Measurements from ENCODE around the gene BPIFB2.
"Not testable (repeated sequence)": the region's sequence is repeated elsewhere in the genome, so short reads cannot be mapped to it uniquely, and the experiment has no call there.

BPIFB2 gene

DNA sequence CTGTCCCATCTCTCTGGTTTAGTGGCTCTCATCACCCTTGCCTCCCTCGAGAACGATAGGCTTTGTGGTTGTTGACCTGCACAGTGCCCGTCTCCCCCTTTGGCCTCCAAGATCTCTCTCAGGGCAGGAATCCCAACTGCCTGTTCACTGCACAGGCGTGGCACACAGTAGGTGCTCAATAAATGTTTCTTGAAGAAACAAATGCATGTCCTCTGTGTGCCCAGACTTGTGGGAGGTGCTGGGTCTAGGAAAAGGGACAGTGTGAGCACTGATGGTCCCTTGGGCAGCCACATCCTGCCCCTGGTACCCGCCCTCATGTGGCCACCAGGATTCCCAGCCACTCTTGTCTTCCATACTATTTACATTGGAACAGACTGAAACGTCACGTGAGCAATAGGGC, 21.4 kb downstream of the BPIFB2 start:
- H3K4me3 Mint-ChIP-seq = no peak overlapping the region
- H3K27ac Mint-ChIP-seq = no peak overlapping the region
- no peaks in the 10 kb centered on the region for H3K4me1 Mint-ChIP-seq (ENCODE audit: low read depth in 2 of 2)
- no peaks in the 10 kb centered on the region for H3K9me3 Mint-ChIP-seq
- no peak for ATAC-seq (replicated peaks)
- H3K36me3 Mint-ChIP-seq (ENCODE audit: insufficient read depth) = peaks cover 5% of the 10 kb centered on the region
- no peak for DNase-seq
- no peaks in the 10 kb centered on the region for H3K27me3 Mint-ChIP-seq

DNA sequence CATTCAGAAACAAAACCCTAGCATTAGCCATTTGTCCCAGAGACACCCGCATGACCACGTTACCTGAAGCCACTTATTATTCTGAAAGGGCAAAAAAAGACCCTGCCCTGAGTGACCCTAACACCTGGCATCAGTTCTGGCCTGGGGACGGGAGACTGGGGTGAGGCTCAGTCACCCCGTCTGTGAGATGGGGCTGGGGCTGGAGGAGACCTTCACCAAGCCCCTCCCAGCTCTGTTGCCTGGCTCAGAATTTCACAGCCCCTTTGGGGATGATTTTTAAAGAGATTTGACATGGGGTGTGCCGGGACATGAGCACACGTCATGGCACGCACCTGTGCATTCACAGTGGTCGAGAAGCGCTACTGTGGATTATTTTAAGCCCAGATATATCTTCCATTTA, 22.6 kb downstream of the BPIFB2 start:
- H3K9me3 Mint-ChIP-seq = no peaks in the 10 kb centered on the region
- no peaks in the 10 kb centered on the region for H3K4me1 Mint-ChIP-seq (ENCODE audit: low read depth in 2 of 2)
- ATAC-seq (replicated peaks) (no peak), DNase-seq (no peak)
- no peak overlapping the region for H3K4me3 Mint-ChIP-seq
- no peak overlapping the region for H3K27ac Mint-ChIP-seq
- peaks cover 5% of the 10 kb centered on the region for H3K36me3 Mint-ChIP-seq (ENCODE audit: insufficient read depth)
- no peaks in the 10 kb centered on the region for H3K27me3 Mint-ChIP-seq

GRCh38 chr20:33030569-33030968, 23.1 kb downstream of the BPIFB2 start:
- Mint-ChIP-seq H3K27me3 (no peaks in the 10 kb centered on the region), H3K9me3 (no peaks in the 10 kb centered on the region), H3K36me3 (ENCODE audit: insufficient read depth) (peaks cover 5% of the 10 kb centered on the region), H3K4me3 (no peak overlapping the region), H3K27ac (no peak overlapping the region), H3K4me1 (ENCODE audit: low read depth in 2 of 2) (no peaks in the 10 kb centered on the region)
- no peak for DNase-seq
- ATAC-seq (replicated peaks) = no peak

DNA sequence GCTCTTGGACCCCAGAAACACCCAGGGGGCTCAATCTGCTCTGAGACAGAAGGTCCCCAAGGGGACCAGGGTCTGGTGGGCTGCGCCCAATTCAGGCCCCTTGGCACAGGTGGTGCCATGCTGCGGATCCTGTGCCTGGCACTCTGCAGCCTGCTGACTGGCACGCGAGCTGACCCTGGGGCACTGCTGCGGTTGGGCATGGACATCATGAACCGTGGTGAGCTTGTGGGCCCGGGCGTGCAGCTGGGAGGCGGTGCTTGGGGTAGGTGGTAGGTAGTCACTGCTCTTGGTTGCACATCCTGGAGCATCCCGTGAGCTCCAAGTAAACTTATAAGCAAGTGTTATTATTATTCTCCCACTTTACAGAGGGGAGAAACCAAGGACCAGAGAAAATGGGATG, 24.0 kb downstream of the BPIFB2 start, which contains the start of gene BPIFB6:
TSS of gene BPIFB6 (plus strand) at position 118 of the 400 bp plus-strand sequence. CDS start at position 118, 0 bp downstream.
- Mint-ChIP-seq H3K9me3 (no peaks in the 10 kb centered on the region), H3K4me1 (ENCODE audit: low read depth in 2 of 2) (no peaks in the 10 kb centered on the region), H3K4me3 (no peak within 1 kb of the TSS), H3K27ac (no peak within 1 kb of the TSS), H3K36me3 (ENCODE audit: insufficient read depth) (peaks cover 5% of the 10 kb centered on the region), H3K27me3 (no peaks in the 10 kb centered on the region)
- no peak for DNase-seq
- no peak for ATAC-seq (replicated peaks)

DNA sequence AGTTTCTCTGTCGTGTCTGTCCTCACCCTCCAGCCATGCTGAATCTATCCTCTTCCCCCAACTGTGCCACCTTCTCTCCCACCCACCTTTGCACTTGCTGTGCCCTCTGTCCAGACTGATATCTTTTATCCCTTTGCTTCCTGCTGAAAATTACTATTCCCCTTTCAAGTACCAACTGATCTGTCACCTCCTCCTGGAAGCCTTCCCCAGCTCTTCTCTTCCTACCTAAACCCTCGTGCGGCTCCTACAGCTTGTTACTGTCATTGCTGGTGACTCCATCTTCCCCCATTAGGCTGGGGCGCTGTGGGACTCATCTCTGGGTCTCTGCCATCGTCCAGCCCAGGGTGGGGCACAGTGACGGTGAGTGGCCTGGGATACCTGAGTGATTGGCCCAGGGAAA, 25.1 kb downstream of the BPIFB2 start:
- H3K27ac Mint-ChIP-seq = no peak overlapping the region
- peaks cover 5% of the 10 kb centered on the region for H3K36me3 Mint-ChIP-seq (ENCODE audit: insufficient read depth)
- H3K9me3 Mint-ChIP-seq = no peaks in the 10 kb centered on the region
- no peak overlapping the region for H3K4me3 Mint-ChIP-seq
- H3K4me1 Mint-ChIP-seq (ENCODE audit: low read depth in 2 of 2) = no peaks in the 10 kb centered on the region
- H3K27me3 Mint-ChIP-seq = no peaks in the 10 kb centered on the region
- ATAC-seq (replicated peaks) (no peak), DNase-seq (no peak)

DNA sequence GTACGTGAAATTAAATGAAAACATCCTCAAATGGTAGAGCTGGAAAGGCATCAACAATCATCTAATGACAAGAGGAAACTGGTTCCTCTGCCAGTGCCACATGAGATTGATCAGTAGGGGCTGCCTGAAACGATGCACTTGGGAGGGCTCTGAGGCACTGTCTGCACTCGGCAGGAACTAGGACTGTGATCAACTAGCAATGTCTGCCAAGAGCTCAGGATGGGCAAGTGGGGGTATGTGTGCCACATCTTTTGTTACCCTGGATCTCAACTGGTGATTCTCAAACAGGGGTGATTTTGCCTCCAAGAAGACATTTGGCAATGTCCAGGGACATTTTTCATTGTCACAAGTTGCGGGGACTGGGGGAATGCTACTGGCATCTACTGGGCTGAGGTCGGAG, 25.9 kb downstream of the BPIFB2 start:
- ATAC-seq (replicated peaks) (no peak), DNase-seq (no peak)
- Mint-ChIP-seq H3K4me1 (ENCODE audit: low read depth in 2 of 2) (no peaks in the 10 kb centered on the region), H3K27ac (no peak overlapping the region), H3K4me3 (no peak overlapping the region), H3K27me3 (peaks cover 0 to 6% of the 10 kb centered on the region in 2 donors), H3K36me3 (ENCODE audit: insufficient read depth) (peaks cover 5% of the 10 kb centered on the region), H3K9me3 (no peaks in the 10 kb centered on the region)

GRCh38 chr20:33034115-33034514, 26.6 kb downstream of the BPIFB2 start:
- Mint-ChIP-seq H3K27ac (no peak overlapping the region), H3K27me3 (peaks cover 0 to 8% of the 10 kb centered on the region in 2 donors), H3K9me3 (no peaks in the 10 kb centered on the region), H3K36me3 (ENCODE audit: insufficient read depth) (peaks cover 5% of the 10 kb centered on the region), H3K4me3 (no peak overlapping the region), H3K4me1 (ENCODE audit: low read depth in 2 of 2) (no peaks in the 10 kb centered on the region)
- ATAC-seq (replicated peaks) (no peak), DNase-seq (no peak)

DNA sequence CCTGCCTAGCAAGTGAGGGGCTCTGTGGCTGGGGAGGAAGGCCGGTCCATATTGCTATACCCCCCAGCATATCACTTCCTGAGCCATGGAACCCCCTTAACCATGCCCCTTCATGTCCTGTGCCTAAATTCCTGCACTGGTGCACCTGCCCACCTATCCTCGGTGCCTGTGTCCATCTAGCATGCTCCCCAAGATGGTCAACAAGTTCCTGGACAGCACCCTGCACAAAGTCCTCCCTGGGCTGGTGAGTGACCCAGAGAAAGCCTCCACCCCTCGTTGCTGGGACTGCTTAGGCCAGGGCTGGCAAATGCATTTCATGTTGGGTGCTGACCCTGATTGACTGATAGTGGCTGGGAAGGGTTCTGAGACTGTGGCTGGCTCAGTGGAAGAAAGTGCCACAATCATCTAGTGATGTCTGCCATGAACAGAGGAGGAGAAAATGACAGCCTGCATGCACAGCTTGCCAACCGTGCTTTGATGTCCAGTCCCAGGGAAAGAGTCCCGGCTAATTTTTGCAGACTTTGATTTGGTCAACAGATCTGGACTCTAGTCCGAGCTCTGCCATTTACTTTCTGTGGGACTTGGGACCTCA, 27.5 kb downstream of the BPIFB2 start:
- Mint-ChIP-seq H3K4me1 (ENCODE audit: low read depth in 2 of 2) (no peaks in the 10 kb centered on the region), H3K27me3 (peaks cover 0 to 8% of the 10 kb centered on the region in 2 donors), H3K27ac (no peak overlapping the region), H3K36me3 (ENCODE audit: insufficient read depth) (peaks cover 5% of the 10 kb centered on the region), H3K4me3 (no peak overlapping the region), H3K9me3 (no peaks in the 10 kb centered on the region)
- DNase-seq (no peak), ATAC-seq (replicated peaks) (no peak)

DNA sequence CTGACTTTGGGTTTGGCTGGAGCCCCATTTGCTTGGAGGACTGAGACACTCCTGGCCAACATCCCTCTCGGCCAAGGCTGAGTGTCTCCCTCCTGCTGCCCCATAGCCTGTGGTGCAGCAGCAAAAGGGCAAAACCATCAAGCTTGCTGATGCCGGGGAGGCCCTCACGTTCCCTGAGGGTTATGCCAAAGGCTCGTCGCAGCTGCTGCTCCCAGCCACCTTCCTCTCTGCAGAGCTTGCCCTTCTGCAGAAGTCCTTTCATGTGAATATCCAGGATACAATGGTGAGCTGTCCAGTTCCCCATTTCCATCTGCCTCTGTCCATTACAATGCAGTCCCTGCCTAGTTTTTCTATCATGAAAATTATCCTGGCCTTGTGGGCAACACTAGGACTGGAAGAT, 30.0 kb downstream of the BPIFB2 start:
- peaks cover 0 to 8% of the 10 kb centered on the region in 2 donors for H3K27me3 Mint-ChIP-seq
- H3K36me3 Mint-ChIP-seq (ENCODE audit: insufficient read depth) = peaks cover 5% of the 10 kb centered on the region
- ATAC-seq (replicated peaks) (no peak), DNase-seq (no peak)
- H3K9me3 Mint-ChIP-seq = no peaks in the 10 kb centered on the region
- H3K27ac Mint-ChIP-seq = no peak overlapping the region
- H3K4me1 Mint-ChIP-seq (ENCODE audit: low read depth in 2 of 2) = no peaks in the 10 kb centered on the region
- no peak overlapping the region for H3K4me3 Mint-ChIP-seq

GRCh38 chr20:33038243-33038642, 30.7 kb downstream of the BPIFB2 start:
- peaks cover 2% of the 10 kb centered on the region for H3K36me3 Mint-ChIP-seq (ENCODE audit: insufficient read depth)
- no peak overlapping the region for H3K27ac Mint-ChIP-seq
- H3K4me3 Mint-ChIP-seq = no peak overlapping the region

GRCh38 chr20:33042430-33042829, 34.9 kb downstream of the BPIFB2 start:
- Mint-ChIP-seq H3K36me3 (ENCODE audit: insufficient read depth) (no peaks in the 10 kb centered on the region), H3K27ac (no peak overlapping the region)
- ATAC-seq (replicated peaks) = no peak

More at GRCh38 chr20:33038243-33038642, 30.7 kb downstream of the BPIFB2 start:
- Mint-ChIP-seq H3K4me1 (ENCODE audit: low read depth in 2 of 2) (no peaks in the 10 kb centered on the region), H3K27me3 (peaks cover 0 to 8% of the 10 kb centered on the region in 2 donors), H3K9me3 (no peaks in the 10 kb centered on the region)
- DNase-seq (no peak), ATAC-seq (replicated peaks) (no peak)

DNA sequence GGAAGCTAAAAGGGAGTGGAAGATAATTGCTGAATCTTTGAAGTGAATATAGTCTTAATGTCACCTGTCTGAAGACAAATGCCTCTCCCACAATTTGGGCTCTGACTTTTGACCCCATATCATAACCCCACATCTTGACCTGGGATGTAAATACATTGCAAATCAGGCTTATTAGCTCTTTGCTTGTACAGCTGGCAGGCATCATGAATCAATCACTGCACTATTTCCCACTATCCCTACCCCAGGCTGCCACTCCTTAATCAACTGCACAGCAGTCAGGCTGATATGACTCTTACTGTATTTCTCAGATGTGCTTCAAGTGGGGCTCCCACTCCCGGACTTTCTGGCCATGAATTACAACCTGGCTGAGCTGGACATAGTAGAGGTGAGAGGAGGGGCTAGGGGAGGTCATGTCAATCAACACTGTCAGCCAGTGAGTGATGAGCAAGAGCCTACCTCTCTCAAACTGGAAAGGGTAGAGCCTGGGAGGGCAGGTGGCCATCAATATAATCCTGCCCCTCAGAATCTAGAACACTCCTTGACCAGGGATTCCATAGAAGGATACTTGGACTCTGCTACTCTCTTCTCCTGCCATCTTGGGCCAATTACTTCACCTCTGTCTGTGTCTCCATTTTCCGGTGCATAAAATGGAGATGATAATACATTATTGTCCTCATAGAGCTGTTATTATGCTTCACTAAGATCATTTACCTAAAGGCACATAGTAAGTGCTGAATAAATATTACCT, 35.7 kb downstream of the BPIFB2 start:
- H3K4me3 Mint-ChIP-seq = no peak overlapping the region
- H3K27me3 Mint-ChIP-seq = peaks cover 0 to 4% of the 10 kb centered on the region in 2 donors
- no peak for ATAC-seq (replicated peaks)
- H3K36me3 Mint-ChIP-seq (ENCODE audit: insufficient read depth) = peaks cover 1% of the 10 kb centered on the region
- H3K9me3 Mint-ChIP-seq = peaks cover 0 to 12% of the 10 kb centered on the region in 2 donors
- H3K4me1 Mint-ChIP-seq (ENCODE audit: low read depth in 2 of 2) = no peaks in the 10 kb centered on the region
- no peak for DNase-seq
- no peak overlapping the region for H3K27ac Mint-ChIP-seq

More at GRCh38 chr20:33042430-33042829, 34.9 kb downstream of the BPIFB2 start:
- no peaks in the 10 kb centered on the region for H3K4me1 Mint-ChIP-seq (ENCODE audit: low read depth in 2 of 2)
- no peak for DNase-seq
- no peak overlapping the region for H3K4me3 Mint-ChIP-seq
- peaks cover 0 to 8% of the 10 kb centered on the region in 2 donors for H3K27me3 Mint-ChIP-seq
- peaks cover 0 to 12% of the 10 kb centered on the region in 2 donors for H3K9me3 Mint-ChIP-seq

GRCh38 chr20:33043731-33044181, 36.3 kb downstream of the BPIFB2 start:
- no peaks in the 10 kb centered on the region for H3K27me3 Mint-ChIP-seq

DNA sequence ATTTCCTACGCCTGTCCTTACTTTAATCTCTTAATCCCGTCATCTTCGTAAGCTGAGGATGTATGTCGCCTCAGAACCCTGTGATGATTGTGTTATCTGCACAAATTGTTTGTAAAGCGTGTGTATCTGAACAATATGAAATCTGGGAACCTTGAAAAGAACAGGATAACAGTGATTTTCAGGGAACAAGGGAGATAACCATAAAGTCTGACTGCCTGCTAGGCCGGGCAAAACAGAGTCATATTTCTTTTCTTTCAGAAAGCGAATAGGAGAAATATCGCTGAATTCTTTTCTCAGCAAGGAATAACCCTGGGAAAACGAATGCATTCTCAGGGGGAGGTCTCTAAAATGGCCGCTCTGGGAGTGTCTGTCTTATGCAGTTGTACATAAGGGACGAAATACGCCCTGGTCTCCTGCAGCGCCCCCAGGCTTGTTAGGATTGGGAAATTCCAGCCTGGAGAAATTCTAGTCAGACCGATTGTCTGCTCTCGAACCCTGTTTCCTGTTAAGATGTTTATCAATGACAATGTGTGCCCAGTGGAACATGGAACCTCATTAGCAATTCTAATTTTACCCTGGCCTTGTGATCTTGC, 37.7 kb downstream of the BPIFB2 start:
- DNase-seq; H3K36me3 Mint-ChIP-seq (ENCODE audit: insufficient read depth); H3K4me1 Mint-ChIP-seq (ENCODE audit: low read depth in 2 of 2); H3K27me3 Mint-ChIP-seq; ATAC-seq (replicated peaks); H3K27ac Mint-ChIP-seq; H3K4me3 Mint-ChIP-seq: not testable (repeated sequence)
- H3K9me3 Mint-ChIP-seq = peaks cover 0 to 12% of the 10 kb centered on the region in 2 donors

More at GRCh38 chr20:33043731-33044181, 36.3 kb downstream of the BPIFB2 start:
- DNase-seq (no peak), ATAC-seq (replicated peaks) (no peak)
- Mint-ChIP-seq H3K27ac (no peak overlapping the region), H3K4me3 (no peak overlapping the region), H3K4me1 (ENCODE audit: low read depth in 2 of 2) (no peaks in the 10 kb centered on the region), H3K36me3 (ENCODE audit: insufficient read depth) (peaks cover 5% of the 10 kb centered on the region), H3K9me3 (peaks cover 0 to 12% of the 10 kb centered on the region in 2 donors)
